DND-41 (cell line): ENCODE measurements around the gene ST14.

Experiments used
- CTCF ChIP-seq: IDR thresholded peaks from 2 replicates; pipeline ENCODE4 v1.5.1; 2012; ENCODE audit warnings: borderline replicate concordance, low read length, moderate library complexity, mild to moderate bottlenecking; ENCODE audit not compliant: poor library complexity, severe bottlenecking; ENCODE audit errors: extremely low read depth
- EZH2 ChIP-seq: IDR thresholded peaks from 3 replicates; pipeline ENCODE4 v1.6.1; 2012; ENCODE audit warnings: borderline replicate concordance, low read depth, mild to moderate bottlenecking, moderate library complexity, low read length, inconsistent platforms; ENCODE audit not compliant: severe bottlenecking

GRCh38 chr11:130215531-130216220, 56.1 kb downstream of the ST14 start:
- no peak for TF ChIP-seq CTCF
- TF ChIP-seq EZH2 = no peak
